GM18951 (cell line): ENCODE results near the gene PHETA1.
A peak's percentile ranks its signal among the peaks of the same experiment; 100 is the strongest.

Experiments used
- POLR2A ChIP-seq: IDR thresholded peaks from 4 replicates; pipeline ENCODE4 v1.6.1; 2011; ENCODE audit warnings: mild to moderate bottlenecking; ENCODE audit not compliant: insufficient read length, insufficient read depth; ENCODE audit errors: extremely low read depth
- in situ Hi-C: fragments of 300-500 bp; cut with MboI; formaldehyde crosslinking; loops from one replicate; pipeline ENCODE4 v1.12.0; 2022; ENCODE audit warnings: low sequenced_read_pairs, mixed read lengths, inconsistent platforms; ENCODE audit not compliant: unreplicated experiment

Gene PHETA1, protein sequence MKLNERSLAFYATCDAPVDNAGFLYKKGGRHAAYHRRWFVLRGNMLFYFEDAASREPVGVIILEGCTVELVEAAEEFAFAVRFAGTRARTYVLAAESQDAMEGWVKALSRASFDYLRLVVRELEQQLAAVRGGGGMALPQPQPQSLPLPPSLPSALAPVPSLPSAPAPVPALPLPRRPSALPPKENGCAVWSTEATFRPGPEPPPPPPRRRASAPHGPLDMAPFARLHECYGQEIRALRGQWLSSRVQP

DNA sequence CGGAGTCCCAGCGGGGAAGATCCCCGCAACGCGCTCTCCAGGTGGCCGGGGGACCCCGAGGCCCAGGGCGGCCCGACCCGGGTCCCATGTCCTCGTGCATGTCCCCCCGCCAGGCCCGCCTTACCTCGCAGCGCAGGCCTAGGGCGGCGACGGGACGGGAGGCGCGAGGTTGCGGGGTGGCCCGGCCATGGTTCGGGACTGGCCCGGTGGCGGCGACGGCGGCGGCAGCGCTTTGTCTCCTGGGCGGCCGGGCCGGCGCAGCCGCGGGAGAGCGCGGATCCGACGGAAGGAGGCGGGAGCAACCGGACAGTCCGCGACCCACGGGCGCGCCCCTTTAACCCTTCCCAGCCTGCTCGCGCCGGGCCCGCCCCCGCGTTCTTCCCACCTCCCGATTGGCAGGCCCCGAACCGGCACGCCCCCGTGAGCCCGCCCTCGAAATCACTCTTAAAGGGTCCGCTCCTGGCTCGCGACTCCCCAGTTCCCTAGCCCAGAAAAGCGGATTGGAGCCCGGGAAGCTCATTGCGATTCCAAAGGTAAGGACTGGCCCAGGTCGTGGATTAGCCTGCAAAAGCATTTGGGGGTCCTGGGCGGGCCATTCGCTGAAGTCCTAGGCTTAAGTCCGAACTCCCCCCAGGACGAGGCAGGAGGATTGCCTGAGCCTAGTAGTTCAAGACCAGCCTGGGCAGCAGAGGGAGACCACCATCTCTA lies at the start of gene PHETA1:
Gene PHETA1 (minus strand): TSS at position 308 of the 708 bp plus-strand sequence. CDS start 5,668 bp downstream, outside the sequence.
- in situ Hi-C loops, result no loop called here
- TF ChIP-seq POLR2A, result peak; percentile 61

DNA sequence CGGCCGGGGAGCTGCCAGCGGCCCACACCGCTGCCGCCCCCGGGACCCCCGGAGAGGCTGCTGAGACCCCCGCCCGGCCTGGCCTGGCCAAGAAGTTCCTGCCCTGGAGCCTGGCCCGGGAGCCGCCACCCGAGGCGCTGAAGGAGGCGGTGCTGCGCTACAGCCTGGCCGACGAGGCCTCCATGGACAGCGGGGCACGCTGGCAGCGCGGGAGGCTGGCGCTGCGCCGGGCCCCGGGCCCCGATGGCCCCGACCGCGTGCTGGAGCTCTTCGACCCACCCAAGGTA lies 49.6 kb upstream of the PHETA1 start:
- TF ChIP-seq POLR2A, result no peak
- in situ Hi-C loops, result no loop called here

DNA sequence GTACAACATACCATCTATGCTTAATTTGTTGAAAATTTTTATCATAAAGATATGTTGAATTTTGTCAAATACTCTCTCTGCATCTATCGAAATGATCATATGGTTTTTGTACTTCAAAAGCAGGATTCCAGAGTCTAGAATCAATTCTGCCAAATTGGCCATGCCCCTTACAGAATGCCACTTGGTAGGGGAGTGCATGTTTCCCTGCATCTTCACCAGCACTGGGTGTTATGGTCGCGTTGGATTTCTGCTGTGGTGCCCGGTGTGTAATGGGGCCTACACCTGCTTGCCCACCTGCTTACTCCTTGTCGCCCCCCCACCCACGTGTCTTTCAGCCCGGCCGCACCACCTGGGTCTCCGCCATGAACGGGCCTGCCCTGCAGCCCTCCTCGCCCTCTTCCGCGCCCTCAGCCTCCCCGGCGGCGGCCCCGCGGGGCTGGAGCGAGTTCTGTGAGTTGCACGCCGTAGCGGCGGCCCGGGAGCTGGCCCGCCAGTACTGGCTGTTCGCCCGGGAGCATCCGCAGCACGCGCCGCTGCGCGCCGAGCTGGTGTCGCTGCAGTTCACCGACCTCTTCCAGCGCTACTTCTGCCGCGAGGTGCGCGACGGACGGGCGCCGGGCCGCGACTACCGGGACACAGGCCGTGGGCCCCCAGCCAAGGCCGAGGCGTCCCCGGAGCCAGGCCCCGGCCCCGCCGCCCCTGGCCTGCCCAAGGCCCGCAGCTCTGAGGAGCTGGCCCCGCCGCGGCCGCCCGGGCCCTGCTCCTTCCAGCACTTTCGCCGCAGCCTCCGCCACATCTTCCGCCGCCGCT lies 49.1 kb upstream of the PHETA1 start:
- in situ Hi-C loops, result no loop called here
- TF ChIP-seq POLR2A, result no peak

DNA sequence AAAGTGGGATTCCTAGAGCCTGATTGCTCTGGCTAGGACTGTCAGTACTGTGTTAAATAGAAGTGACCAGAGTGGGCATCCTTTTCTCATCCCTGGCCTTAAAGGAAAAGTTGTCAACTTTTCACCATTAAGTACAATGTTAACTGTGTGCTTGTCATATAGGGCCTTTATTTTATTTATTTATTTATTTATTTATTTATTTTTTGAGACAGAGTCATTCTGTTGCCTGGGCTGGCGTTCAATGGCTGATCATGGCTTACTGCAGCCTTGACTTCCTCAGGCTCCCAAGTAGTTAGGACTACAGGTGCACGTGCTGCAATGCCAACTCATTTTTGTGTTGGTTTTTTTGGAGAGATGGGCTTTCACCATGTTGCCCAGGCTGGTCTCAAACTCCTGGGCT lies 48.4 kb upstream of the PHETA1 start:
- TF ChIP-seq POLR2A, result no peak
- in situ Hi-C loops, result no loop called here

DNA sequence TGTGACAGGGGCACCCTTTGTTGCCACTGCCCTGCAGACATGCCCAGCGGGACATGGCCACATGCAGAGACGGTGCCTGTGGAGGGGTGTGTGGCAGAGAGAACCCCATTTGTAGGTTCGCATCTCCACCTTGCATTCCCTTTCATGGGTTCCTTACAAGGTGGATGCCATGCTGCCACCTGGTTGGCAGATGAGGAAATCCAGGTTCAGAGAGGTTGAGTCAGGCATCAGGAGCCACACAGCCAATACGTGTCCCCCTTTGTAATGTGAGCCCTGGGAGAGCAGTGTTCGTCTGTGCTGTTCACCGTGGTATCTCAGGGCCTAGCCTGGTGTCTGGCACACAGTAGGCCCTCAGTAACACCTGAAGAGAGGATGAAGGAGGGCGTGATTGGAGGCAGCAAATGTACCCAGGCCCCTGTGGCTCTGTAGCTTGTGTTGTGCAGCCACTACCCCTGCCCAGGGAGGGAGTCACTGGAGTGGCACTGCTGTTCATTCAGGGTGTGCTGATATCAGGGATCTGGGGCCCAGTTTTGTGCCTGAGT lies 45.9 kb upstream of the PHETA1 start:
- no peak for TF ChIP-seq POLR2A
- in situ Hi-C loops, result no loop called here

DNA sequence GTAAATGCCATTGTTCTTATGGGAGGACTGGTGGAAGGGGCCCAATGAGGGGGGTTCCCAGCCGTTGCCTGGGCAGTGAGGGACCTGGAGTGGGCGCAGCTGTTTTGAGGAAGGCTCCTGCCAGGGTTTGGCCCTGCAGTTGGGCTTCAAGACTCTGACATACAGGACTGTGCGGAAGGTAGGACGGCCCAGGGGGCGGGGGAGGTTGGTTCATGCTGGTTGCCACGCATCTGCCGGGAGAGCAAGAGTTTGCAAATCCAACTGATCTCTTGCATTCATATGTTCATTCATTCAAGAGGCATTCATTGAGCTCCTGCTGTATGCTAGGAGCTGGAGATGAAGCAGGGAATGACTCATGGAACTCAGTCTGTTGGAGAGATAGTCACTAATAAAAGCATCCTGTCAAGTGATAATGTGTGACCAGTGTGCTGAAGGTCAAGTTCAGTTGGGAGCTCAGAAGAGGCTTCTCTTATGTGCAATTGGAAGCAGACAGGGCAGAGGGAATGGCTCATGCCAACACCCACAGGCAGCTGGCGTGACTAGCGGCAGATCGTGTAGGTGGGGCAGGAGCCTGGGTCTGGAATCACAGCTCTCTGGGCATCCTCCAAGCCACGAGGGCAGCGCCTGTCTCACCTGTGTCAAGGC lies 44.7 kb upstream of the PHETA1 start:
- in situ Hi-C loops, result no loop called here
- TF ChIP-seq POLR2A, result no peak

DNA sequence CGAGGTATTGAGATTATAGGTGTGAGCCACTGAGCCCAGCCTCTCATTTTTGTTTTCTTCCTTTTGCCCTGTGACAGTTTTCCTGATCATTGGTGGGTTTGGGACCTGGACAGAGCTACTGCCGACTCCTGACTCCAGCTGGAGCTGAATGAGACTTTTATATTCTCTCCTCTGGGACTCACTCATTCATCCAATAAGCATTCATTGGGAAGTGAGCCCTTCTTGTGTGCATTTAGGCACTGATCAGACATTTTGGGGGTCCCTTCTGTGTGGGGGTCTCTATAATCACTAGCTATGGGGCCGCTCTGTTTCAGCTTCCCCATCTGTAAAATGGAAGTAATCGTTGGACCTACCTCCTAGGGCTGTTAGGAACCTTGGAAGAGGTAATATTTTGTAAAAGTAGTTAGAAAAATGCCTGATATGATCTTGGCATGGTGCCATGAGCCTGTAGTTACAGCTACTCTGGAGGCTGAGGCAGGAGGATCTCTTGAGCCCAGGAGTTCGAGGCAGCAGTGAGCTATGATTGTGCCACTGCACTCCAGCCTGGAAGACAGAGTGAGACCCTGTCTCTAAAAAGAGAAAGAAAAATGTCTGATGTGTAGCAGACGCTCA lies 44.0 kb upstream of the PHETA1 start:
- in situ Hi-C loops, result no loop called here
- no peak for TF ChIP-seq POLR2A

DNA sequence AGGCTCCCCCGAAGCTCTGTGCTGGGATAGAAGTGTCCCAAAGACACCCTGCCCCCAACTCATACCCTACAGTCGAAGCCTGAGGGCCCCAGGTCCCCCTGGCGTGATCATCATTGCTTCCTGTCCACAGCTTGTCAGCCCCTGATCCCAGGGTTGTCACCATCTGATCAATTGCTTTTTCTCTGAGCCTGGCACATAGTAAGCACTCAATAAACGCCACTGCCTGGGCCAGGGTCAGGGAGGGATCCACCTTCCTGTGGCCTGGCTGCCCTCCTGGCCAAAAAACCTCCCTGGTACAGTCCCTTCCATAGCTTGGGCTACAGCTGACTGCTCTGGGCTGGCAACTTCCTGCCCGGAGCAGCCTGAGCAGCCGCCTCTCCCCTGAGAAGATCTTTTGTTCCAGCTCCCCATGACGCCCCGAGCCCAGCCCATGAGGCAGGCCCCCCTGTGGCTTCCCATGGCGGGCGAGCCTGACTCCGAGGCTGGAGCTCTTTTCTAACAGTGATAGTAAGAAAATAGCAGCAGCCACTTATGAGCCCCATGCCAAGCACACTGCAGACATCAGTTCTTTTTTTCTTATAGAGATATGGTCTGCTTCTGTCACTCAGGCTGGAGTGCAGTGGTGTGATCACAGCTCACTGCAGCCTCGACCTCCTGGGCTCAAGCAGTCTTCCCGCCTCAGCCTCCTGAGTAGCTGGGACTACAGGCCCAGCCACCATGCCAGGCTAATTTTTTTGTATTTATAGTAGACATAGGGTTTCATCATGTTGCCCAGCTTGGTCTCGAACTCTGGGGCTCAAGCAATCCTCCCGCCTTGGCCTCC lies 43.3 kb upstream of the PHETA1 start:
- no peak for TF ChIP-seq POLR2A
- in situ Hi-C loops, result no loop called here

DNA sequence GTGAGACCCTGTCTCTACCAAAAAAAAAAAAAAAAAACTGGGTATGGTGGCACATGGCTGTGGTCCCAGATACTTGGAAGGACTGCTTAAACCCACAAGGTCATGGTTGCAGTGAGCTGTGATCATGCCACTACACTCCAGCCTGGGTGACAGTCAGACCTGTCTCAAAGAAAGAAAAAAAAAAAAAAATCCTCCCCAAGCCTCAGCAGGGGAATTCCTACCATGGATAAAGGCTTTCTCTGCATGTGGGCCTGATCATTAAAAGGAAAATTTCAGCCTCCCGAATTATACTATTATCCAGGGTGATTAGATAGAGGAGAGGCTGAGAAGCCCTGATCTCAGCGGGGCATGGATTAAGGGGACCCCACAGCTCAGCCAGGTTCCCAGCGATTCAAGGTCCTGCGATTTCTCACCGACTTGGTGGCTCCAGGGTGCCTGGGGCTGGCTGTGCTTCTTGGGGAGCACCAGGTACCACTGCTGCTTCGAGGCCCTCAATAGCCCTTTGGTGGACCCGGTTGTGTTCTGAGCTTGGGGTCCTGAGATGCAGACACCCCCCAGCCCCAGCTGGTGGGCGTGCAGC lies 42.4 kb upstream of the PHETA1 start:
- in situ Hi-C loops, result no loop called here
- TF ChIP-seq POLR2A, result no peak

DNA sequence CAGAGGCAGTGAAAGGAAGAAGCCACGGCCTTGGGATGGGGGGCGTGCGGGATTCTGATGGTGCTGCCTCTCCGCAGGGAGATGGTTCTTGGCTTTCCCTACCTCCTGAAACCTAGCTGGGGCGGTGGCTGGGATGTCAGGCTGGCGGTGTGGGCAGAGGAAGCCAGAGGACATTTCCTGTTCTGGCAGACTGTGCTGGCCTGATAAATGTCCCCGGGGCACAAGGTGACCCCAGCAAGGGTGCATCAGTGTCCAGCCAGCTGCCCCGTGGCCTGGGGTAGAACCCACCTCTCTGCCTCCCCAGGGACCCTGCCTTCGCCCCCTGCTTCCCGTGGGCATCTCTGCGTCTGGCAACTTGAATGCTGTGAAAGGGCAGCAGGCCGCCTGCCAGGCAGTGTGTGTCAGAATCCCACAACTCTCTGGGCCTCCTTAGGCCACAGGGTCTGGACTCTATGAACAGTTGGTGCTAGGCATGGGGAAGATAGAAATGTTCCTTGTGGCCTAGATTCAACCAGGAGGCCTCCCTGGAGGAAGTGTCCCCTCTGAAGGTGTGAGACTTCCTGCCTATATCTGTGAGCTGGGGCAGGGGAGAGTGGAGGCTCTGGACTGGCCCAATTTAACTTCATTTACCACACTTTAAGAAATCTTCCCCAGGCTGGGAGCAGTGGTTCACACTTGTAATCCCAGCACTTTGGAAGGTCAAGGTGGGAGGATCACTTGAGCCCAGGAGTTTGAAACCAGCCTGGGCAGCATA lies 41.7 kb upstream of the PHETA1 start:
- in situ Hi-C loops, result no loop called here
- no peak for TF ChIP-seq POLR2A

DNA sequence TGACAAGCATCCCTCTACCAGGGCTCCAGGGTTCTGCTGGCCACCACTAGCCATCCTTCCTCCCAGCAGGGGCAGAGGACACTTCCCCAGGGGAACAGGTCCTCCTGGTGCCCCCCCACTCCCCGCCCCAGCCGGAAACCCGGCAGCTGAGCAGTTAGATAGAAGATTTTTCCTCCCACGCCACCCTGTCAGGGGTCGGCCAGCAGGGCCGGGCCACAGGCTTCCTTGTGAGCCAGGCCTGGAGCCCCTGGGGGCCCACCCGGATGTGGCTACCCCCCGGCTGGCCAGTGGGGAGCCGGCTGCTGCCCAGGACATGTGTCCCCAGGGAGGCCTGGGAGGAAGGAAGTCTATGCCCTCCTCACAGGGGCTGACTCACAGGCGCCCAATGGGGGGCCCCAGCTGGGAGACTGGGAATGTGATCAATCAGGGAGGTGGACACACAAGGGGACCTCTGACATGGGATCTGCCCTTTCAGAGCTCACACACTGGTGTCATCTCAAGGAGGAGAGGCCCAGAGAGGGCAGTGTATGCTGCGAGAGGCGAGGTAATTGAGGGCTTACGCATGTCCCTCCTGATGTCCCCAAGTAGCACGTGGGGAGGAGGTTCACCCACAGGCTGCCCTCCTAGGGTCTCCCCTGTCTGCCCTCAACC lies 41.0 kb upstream of the PHETA1 start:
- TF ChIP-seq POLR2A, result no peak
- in situ Hi-C loops, result no loop called here
